ENCODE data around the gene PACRGL.
"Not testable (repeated sequence)": the region's sequence is repeated elsewhere in the genome, so short reads cannot be mapped to it uniquely, and the experiment has no call there.

The PACRGL gene

DNA sequence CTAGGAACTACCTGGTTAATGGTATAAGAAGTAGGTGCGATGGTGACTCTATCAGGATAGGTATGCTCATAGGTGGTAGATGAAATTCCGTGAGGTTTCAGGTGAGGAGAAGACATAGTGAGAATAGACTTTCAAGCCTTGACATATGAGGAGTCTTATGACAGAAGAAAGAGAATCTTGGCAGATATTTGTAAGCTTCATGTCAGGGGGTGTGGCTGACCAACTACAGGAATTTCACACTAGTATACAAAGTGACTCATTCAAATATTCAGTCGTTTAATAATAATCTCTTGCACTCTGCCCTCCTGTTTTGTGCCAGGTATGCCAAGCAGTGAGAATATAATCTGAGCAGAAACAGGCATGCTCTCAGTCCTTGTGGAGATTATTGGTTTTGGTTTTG is 22.8 kb downstream of the PACRGL start:
- Histone ChIP-seq H3K9ac (ENCODE audit: insufficient read length, low read depth) (no peak overlapping the region), H3K4me3 (ENCODE audit: insufficient read length, low read depth) (no peak overlapping the region), H3K36me3 (ENCODE audit: insufficient read depth, insufficient read length, low read length) (peaks cover 46% of the 10 kb centered on the region), H3K9me3 (ENCODE audit: insufficient read depth, low read length) (peaks cover 23% of the 10 kb centered on the region; the same call in 1 of the 2 replicates), H3K27me3 (ENCODE audit: insufficient read depth, insufficient read length) (no peaks in the 10 kb centered on the region), H3K4me1 (ENCODE audit: insufficient read depth, insufficient read length) (no peaks in the 10 kb centered on the region)
- TF ChIP-seq SUZ12 (IDR thresholded peaks at IDR 0.05; ENCODE audit: extremely low read depth, insufficient read depth, insufficient read length) (no peak), ZNF274 (IDR thresholded peaks at IDR 0.05; ENCODE audit: low read depth, low read length) (no peak), YY1 (IDR thresholded peaks at IDR 0.05; ENCODE audit: insufficient read depth, insufficient read length) (no peak)
- DNase-seq (ENCODE audit: low read depth, low spot score): no peak

DNA sequence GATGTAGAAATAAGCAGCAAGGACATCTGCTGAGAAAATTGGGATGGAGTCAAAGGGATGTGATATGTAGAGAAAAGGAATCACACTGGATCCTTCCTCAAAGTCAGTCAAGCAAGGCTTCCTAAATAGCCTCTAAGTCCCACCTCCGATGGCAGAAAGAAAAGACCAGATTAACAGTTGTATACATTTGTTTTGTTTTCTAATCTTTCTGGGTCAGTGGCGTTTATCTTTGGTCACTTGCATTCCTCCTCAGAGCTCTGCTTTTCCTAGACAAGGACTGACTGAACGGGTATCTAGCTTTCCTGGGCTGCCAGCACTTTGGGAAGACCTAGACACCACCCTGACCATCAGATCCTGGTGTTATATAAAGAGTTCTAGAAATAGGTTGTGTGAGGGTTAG is 23.2 kb downstream of the PACRGL start:
- no peaks in the 10 kb centered on the region for H3K27me3 ChIP-seq (ENCODE audit: insufficient read depth, insufficient read length)
- H3K9ac ChIP-seq (ENCODE audit: insufficient read length, low read depth): no peak overlapping the region
- peaks cover 49% of the 10 kb centered on the region for H3K36me3 ChIP-seq (ENCODE audit: insufficient read depth, insufficient read length, low read length)
- no peaks in the 10 kb centered on the region for H3K4me1 ChIP-seq (ENCODE audit: insufficient read depth, insufficient read length)
- DNase-seq (ENCODE audit: low read depth, low spot score): no peak
- H3K9me3 ChIP-seq (ENCODE audit: insufficient read depth, low read length): peaks cover 23% of the 10 kb centered on the region; the same call in 1 of the 2 replicates
- TF ChIP-seq SUZ12 (IDR thresholded peaks at IDR 0.05; ENCODE audit: extremely low read depth, insufficient read depth, insufficient read length) (no peak), YY1 (IDR thresholded peaks at IDR 0.05; ENCODE audit: insufficient read depth, insufficient read length) (no peak), ZNF274 (IDR thresholded peaks at IDR 0.05; ENCODE audit: low read depth, low read length) (no peak)
- H3K4me3 ChIP-seq (ENCODE audit: insufficient read length, low read depth): no peak overlapping the region

DNA sequence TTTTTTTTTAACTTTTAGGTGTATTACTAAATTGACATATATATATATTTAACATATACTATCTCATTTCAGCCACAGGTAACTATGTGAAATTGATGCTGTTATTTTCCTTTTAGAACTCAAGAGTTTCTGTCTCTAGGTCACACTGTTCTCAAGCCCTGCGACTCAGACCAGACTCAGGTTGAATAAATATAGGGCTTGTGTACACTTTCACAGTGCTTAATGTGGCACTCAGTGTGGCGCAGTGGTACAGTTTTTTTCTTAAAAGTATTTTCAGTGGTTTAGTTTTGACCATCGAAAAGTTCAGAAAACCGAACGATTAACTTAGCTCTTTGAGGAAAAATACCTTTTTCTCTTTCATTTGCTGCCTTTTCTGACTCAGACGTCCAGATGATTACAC is 24.7 kb downstream of the PACRGL start:
- Histone ChIP-seq H3K4me3 (ENCODE audit: insufficient read length, low read depth) (no peak overlapping the region), H3K9ac (ENCODE audit: insufficient read length, low read depth) (no peak overlapping the region), H3K9me3 (ENCODE audit: insufficient read depth, low read length) (peaks cover 23% of the 10 kb centered on the region; the same call in 1 of the 2 replicates), H3K27me3 (ENCODE audit: insufficient read depth, insufficient read length) (no peaks in the 10 kb centered on the region), H3K36me3 (ENCODE audit: insufficient read depth, insufficient read length, low read length) (peaks cover 52% of the 10 kb centered on the region), H3K4me1 (ENCODE audit: insufficient read depth, insufficient read length) (no peaks in the 10 kb centered on the region)
- TF ChIP-seq SUZ12 (IDR thresholded peaks at IDR 0.05; ENCODE audit: extremely low read depth, insufficient read depth, insufficient read length) (no peak), ZNF274 (IDR thresholded peaks at IDR 0.05; ENCODE audit: low read depth, low read length) (no peak), YY1 (IDR thresholded peaks at IDR 0.05; ENCODE audit: insufficient read depth, insufficient read length) (no peak)
- DNase-seq (ENCODE audit: low read depth, low spot score): no peak

DNA sequence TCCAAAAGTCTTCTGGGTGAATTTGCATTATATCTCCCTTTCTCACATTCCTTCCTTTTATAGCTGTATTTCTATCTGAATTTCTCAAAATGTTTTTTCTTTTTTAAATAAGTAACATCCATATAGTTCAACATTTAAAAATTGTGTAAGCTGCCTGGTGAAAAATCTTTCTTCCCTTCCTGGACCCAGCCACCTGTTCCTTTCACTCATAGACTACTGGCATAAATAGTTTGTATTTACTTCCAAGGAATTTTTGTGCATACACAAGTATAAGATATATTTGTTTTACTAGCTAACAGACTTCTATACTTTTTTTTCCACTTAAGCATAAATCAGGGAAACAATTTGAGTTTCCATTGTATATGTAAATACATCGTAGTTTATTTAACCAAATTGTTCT is 35.7 kb downstream of the PACRGL start:
- no peak for TF ChIP-seq ZNF274 (IDR thresholded peaks at IDR 0.05; ENCODE audit: low read depth, low read length)
- no peak for TF ChIP-seq SUZ12 (IDR thresholded peaks at IDR 0.05; ENCODE audit: extremely low read depth, insufficient read depth, insufficient read length)
- no peak for DNase-seq (ENCODE audit: low read depth, low spot score)
- H3K4me3 ChIP-seq (ENCODE audit: insufficient read length, low read depth): no peak overlapping the region

DNA sequence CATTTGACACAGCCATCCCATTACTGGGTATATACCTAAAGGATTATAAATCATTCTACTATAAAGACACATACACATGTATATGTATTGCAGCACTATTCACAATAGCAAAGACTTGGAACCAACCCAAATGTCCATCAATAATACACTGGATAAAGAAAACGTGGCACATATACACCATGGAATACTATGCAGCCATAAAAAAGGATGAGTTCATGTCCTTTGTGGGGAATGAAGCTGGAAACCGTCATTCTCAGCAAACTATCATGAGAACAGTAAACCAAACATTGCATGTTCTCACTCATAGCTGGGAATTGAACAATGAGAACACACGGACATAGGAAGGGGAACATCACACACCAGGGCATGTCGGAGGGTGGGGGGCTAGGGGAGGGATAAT is 45.7 kb downstream of the PACRGL start:
- H3K9me3 ChIP-seq (ENCODE audit: insufficient read depth, low read length); DNase-seq (ENCODE audit: low read depth, low spot score); H3K9ac ChIP-seq (ENCODE audit: insufficient read length, low read depth); H3K4me3 ChIP-seq (ENCODE audit: insufficient read length, low read depth); H3K36me3 ChIP-seq (ENCODE audit: insufficient read depth, insufficient read length, low read length); H3K27me3 ChIP-seq (ENCODE audit: insufficient read depth, insufficient read length); H3K4me1 ChIP-seq (ENCODE audit: insufficient read depth, insufficient read length): not testable (repeated sequence)

More for the DNA sequence above, 35.7 kb downstream of the PACRGL start:
- Histone ChIP-seq H3K4me1 (ENCODE audit: insufficient read depth, insufficient read length) (no peaks in the 10 kb centered on the region), H3K27me3 (ENCODE audit: insufficient read depth, insufficient read length) (no peaks in the 10 kb centered on the region), H3K9me3 (ENCODE audit: insufficient read depth, low read length) (peaks cover 47% of the 10 kb centered on the region), H3K9ac (ENCODE audit: insufficient read length, low read depth) (no peak overlapping the region), H3K36me3 (ENCODE audit: insufficient read depth, insufficient read length, low read length) (peaks cover 33% of the 10 kb centered on the region)

DNA sequence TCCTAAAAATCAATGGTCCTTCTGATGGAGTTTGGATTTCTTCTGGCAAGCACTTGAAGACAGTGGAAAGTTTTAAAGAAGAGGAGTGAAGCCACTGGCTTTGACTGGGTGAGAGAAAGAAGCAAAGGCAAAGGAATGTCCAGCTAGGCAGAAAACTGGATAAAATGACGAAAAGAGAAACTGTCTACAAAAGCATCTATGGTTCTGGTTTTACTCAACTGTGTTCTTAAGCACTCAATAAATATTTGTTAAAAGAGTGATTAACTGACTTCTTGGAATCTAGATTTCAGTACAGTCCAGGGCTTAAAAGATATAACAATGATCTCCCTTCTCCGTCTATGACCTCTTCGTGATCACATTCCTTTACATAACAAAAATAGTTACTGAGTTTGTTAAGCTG is 52.4 kb downstream of the PACRGL start:
- H3K27me3 ChIP-seq (ENCODE audit: insufficient read depth, insufficient read length): no peaks in the 10 kb centered on the region
- TF ChIP-seq ZNF274 (IDR thresholded peaks at IDR 0.05; ENCODE audit: low read depth, low read length): no peak
- TF ChIP-seq YY1 (IDR thresholded peaks at IDR 0.05; ENCODE audit: insufficient read depth, insufficient read length): no peak
- TF ChIP-seq SUZ12 (IDR thresholded peaks at IDR 0.05; ENCODE audit: extremely low read depth, insufficient read depth, insufficient read length): no peak
- DNase-seq (ENCODE audit: low read depth, low spot score): no peak
- no peak overlapping the region for H3K4me3 ChIP-seq (ENCODE audit: insufficient read length, low read depth)
- H3K4me1 ChIP-seq (ENCODE audit: insufficient read depth, insufficient read length): no peaks in the 10 kb centered on the region
- H3K36me3 ChIP-seq (ENCODE audit: insufficient read depth, insufficient read length, low read length): peaks cover 3% of the 10 kb centered on the region
- H3K9ac ChIP-seq (ENCODE audit: insufficient read length, low read depth): no peak overlapping the region
- no peaks in the 10 kb centered on the region for H3K9me3 ChIP-seq (ENCODE audit: insufficient read depth, low read length)

DNA sequence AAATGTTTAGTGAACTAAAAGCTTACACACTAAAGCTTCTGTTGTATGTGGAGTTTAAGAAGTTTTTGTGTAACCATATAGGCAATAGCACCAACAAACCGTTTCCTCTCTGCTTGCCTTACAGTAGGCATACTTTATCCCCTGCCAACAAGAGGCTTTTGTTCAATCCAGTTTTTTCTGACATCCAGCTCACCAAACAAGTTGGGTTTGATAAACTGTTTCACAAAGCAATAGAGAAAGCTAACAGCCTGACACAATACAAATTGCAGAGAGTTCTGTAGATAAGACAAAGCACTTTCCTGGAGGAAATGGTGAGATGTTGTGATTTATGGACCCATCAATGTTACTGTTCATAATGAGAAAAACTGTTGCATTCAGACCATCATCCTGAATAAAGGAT is 53.8 kb downstream of the PACRGL start:
- Histone ChIP-seq H3K36me3 (ENCODE audit: insufficient read depth, insufficient read length, low read length) (no peaks in the 10 kb centered on the region), H3K9me3 (ENCODE audit: insufficient read depth, low read length) (no peaks in the 10 kb centered on the region), H3K27me3 (ENCODE audit: insufficient read depth, insufficient read length) (no peaks in the 10 kb centered on the region), H3K4me3 (ENCODE audit: insufficient read length, low read depth) (no peak overlapping the region), H3K9ac (ENCODE audit: insufficient read length, low read depth) (no peak overlapping the region), H3K4me1 (ENCODE audit: insufficient read depth, insufficient read length) (no peaks in the 10 kb centered on the region)
- TF ChIP-seq YY1 (IDR thresholded peaks at IDR 0.05; ENCODE audit: insufficient read depth, insufficient read length) (no peak), ZNF274 (IDR thresholded peaks at IDR 0.05; ENCODE audit: low read depth, low read length) (no peak), SUZ12 (IDR thresholded peaks at IDR 0.05; ENCODE audit: extremely low read depth, insufficient read depth, insufficient read length) (no peak)
- no peak for DNase-seq (ENCODE audit: low read depth, low spot score)

DNA sequence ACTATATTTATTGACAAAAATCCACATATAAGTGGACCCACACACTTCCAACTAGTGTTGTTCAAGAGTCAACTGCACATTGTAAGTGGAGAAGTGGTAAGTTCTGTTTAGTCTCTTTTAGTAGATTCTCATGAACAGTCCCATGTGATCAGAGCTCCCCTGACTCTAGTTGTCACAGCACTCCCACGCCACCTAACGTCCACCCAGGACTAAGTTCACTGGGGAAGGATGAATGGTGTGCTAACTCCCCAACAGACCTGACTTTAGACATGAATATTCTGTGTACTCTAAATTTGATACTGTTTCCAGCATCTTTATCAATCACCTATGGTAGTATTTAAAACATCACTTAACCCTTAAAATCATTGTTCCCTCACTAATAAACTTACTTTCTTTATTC is 59.8 kb downstream of the PACRGL start:
- Histone ChIP-seq H3K27me3 (ENCODE audit: insufficient read depth, insufficient read length) (no peaks in the 10 kb centered on the region), H3K4me3 (ENCODE audit: insufficient read length, low read depth) (no peak overlapping the region), H3K9me3 (ENCODE audit: insufficient read depth, low read length) (no peaks in the 10 kb centered on the region), H3K36me3 (ENCODE audit: insufficient read depth, insufficient read length, low read length) (no peaks in the 10 kb centered on the region), H3K4me1 (ENCODE audit: insufficient read depth, insufficient read length) (no peaks in the 10 kb centered on the region), H3K9ac (ENCODE audit: insufficient read length, low read depth) (no peak overlapping the region)
- no peak for TF ChIP-seq YY1 (IDR thresholded peaks at IDR 0.05; ENCODE audit: insufficient read depth, insufficient read length)
- no peak for TF ChIP-seq SUZ12 (IDR thresholded peaks at IDR 0.05; ENCODE audit: extremely low read depth, insufficient read depth, insufficient read length)
- TF ChIP-seq ZNF274 (IDR thresholded peaks at IDR 0.05; ENCODE audit: low read depth, low read length): no peak
- DNase-seq (ENCODE audit: low read depth, low spot score): no peak

Measured in NT2/D1 (cell line).